HUES64 (cell line): ENCODE data around the gene CHL1.

Experiments
- H3K27ac ChIP-seq: 2 replicates; pipeline ENCODE4 v1.7.0; 2013; ENCODE audit warnings: low read depth, low read length, inconsistent platforms
- H3K27me3 ChIP-seq: 2 replicates; pipeline ENCODE4 v1.6.1; 2013; ENCODE audit warnings: mild to moderate bottlenecking, low read length; ENCODE audit not compliant: insufficient read depth
- H3K36me3 ChIP-seq: 2 replicates; pipeline ENCODE4 v1.6.1; 2013; ENCODE audit warnings: mild to moderate bottlenecking, low read length; ENCODE audit not compliant: insufficient read depth
- H3K4me1 ChIP-seq: 2 replicates; pipeline ENCODE4 v1.6.1; 2013; ENCODE audit warnings: mild to moderate bottlenecking, low read length, moderate library complexity; ENCODE audit not compliant: insufficient read depth
- H3K4me3 ChIP-seq: 2 replicates; pipeline ENCODE4 v1.5.1; 2013; ENCODE audit warnings: mild to moderate bottlenecking, low read length, moderate library complexity
- H3K9ac ChIP-seq: 2 replicates; pipeline ENCODE4 v1.6.1; 2013; ENCODE audit warnings: mild to moderate bottlenecking, low read depth, low read length
- H3K9me3 ChIP-seq: 2 replicates; pipeline ENCODE4 v1.6.1; 2013; ENCODE audit warnings: low read depth, low read length; ENCODE audit not compliant: insufficient read depth
- WGBS: fragments of 150-250, 120-280 bp; methylation state at CpG from one replicate; pipeline ENCODE4 v1.1.7; 2013; ENCODE audit warnings: missing lambda C conversion rate; 5-methylcytosine and 5-hydroxymethylcytosine counted together

Gene CHL1

DNA sequence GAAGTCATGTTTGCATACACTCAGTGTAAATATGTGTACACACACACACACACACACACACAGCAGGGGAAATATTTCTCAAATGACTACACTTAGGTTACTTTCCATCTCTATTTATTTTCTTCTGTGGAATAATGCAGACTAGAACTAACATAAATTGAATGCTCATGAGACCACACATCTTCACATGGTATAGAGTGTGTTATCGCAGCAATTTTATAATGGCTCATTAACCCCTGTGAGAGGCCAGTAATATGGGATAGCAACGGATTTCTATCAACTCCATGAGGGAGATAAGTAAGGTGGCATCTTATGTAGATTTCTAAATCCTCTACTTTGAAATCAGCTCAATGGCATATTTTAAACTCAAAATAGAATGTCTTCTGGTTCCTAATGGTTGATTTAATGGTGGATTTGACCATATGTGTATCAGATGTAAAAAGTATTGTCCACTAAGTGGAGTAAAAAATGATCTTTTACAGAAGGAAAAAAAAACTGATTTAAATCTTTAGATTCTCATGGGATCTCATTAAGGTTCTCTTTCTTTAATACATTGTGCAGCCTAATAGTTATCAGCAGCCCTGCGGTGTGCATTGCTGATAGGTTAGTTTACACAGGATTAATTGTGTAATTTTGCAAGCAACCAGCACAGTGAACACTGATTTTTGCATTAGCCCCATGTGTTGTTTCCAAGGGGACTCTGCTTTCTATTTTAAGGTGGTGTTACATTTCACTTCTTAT is 32.0 kb downstream of the CHL1 start:
- Histone ChIP-seq H3K36me3 (no peaks in the 10 kb centered on the region), H3K27me3 (no peaks in the 10 kb centered on the region), H3K4me1 (no peaks in the 10 kb centered on the region; the same call in 1 of the 2 replicates), H3K4me3 (no peak overlapping the region), H3K9me3 (peaks cover 53% of the 10 kb centered on the region), H3K27ac (no peak overlapping the region), H3K9ac (no peak overlapping the region)
- WGBS: 56% methylated on average over 2 of the region's 3 CpGs

GRCh38 chr3:229183-229661 is 32.7 kb downstream of the CHL1 start:
- Histone ChIP-seq H3K4me3 (no peak overlapping the region), H3K27me3 (no peaks in the 10 kb centered on the region), H3K9me3 (peaks cover 49% of the 10 kb centered on the region), H3K4me1 (no peaks in the 10 kb centered on the region; the same call in 1 of the 2 replicates), H3K9ac (no peak overlapping the region), H3K27ac (no peak overlapping the region), H3K36me3 (no peaks in the 10 kb centered on the region)
- 85% methylated on average over 4 of the region's 6 CpGs for WGBS

- no peaks in the 10 kb centered on the region for H3K27me3 ChIP-seq
- no peak overlapping the region for H3K9ac ChIP-seq
- H3K4me1 ChIP-seq: no peaks in the 10 kb centered on the region
- H3K9me3 ChIP-seq: peaks cover 60% of the 10 kb centered on the region
- no peaks in the 10 kb centered on the region for H3K36me3 ChIP-seq
- no peak overlapping the region for H3K4me3 ChIP-seq
- WGBS: 26% methylated on average over 3 of the region's 4 CpGs
- no peak overlapping the region for H3K27ac ChIP-seq
Measured at GRCh38 chr3:236881-237280, 40.3 kb downstream of the CHL1 start.

GRCh38 chr3:242602-243355 is 46.2 kb downstream of the CHL1 start:
- Histone ChIP-seq H3K9ac (no peak overlapping the region), H3K27ac (no peak overlapping the region), H3K27me3 (no peaks in the 10 kb centered on the region), H3K36me3 (no peaks in the 10 kb centered on the region), H3K9me3 (peaks cover 56% of the 10 kb centered on the region), H3K4me3 (no peak overlapping the region), H3K4me1 (no peaks in the 10 kb centered on the region)
- 97% methylated on average over 3 of the region's 3 CpGs for WGBS

DNA sequence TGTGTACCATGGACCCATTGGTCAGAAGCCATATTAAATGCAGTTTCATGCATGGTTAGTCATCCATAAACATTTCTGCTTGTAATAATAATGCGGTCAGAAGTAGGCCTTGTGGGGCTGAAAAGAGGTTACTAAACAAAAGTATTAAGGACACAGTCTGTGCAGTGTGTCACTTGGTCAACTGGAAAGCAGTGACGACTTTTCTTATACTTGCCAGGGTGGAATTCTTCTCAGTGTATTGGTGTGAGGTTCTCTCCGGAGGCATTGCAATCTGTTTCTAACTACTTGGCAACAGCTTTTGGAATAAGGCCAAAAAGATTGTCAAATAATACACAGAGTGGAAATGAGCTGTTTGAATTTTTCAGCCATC is 46.8 kb downstream of the CHL1 start:
- H3K4me1 ChIP-seq: no peaks in the 10 kb centered on the region
- H3K36me3 ChIP-seq: no peaks in the 10 kb centered on the region
- H3K9me3 ChIP-seq: peaks cover 55% of the 10 kb centered on the region
- H3K27me3 ChIP-seq: no peaks in the 10 kb centered on the region
- WGBS: 92% methylated on average over 3 of the region's 3 CpGs
- no peak overlapping the region for H3K27ac ChIP-seq
- no peak overlapping the region for H3K9ac ChIP-seq
- H3K4me3 ChIP-seq: no peak overlapping the region

GRCh38 chr3:244041-244440 is 47.5 kb downstream of the CHL1 start:
- WGBS: 69% methylated on average over 8 of the region's 9 CpGs

DNA sequence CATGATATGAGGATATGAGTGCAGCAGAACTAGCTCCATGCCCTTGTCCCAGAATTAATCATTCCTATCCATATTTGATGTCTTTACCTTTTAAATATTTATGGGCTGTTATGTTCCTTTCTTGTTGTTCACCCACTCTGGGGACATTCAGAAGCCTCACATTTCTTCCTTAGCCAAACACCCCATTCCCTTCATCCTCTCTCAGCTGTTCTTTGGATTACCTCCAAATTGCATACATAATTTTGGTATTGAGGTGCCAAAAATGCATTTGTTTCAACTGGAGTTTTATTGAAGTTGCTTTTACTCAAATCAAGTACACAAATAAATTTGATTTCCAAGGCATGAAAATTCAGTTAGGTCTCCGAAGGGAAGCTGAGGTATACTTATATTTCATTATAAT is 51.4 kb downstream of the CHL1 start:
- Histone ChIP-seq H3K27ac (no peak overlapping the region), H3K9me3 (peaks cover 67% of the 10 kb centered on the region), H3K36me3 (no peaks in the 10 kb centered on the region), H3K4me3 (no peak overlapping the region), H3K4me1 (no peaks in the 10 kb centered on the region), H3K27me3 (no peaks in the 10 kb centered on the region), H3K9ac (no peak overlapping the region)
- no CpG with 5 or more reads among the region's 1 CpG for WGBS

More at GRCh38 chr3:244041-244440, 47.5 kb downstream of the CHL1 start:
- H3K27me3 ChIP-seq: no peaks in the 10 kb centered on the region
- H3K36me3 ChIP-seq: no peaks in the 10 kb centered on the region
- no peaks in the 10 kb centered on the region for H3K4me1 ChIP-seq
- H3K4me3 ChIP-seq: no peak overlapping the region
- H3K9me3 ChIP-seq: peaks cover 58% of the 10 kb centered on the region
- no peak overlapping the region for H3K27ac ChIP-seq
- no peak overlapping the region for H3K9ac ChIP-seq

DNA sequence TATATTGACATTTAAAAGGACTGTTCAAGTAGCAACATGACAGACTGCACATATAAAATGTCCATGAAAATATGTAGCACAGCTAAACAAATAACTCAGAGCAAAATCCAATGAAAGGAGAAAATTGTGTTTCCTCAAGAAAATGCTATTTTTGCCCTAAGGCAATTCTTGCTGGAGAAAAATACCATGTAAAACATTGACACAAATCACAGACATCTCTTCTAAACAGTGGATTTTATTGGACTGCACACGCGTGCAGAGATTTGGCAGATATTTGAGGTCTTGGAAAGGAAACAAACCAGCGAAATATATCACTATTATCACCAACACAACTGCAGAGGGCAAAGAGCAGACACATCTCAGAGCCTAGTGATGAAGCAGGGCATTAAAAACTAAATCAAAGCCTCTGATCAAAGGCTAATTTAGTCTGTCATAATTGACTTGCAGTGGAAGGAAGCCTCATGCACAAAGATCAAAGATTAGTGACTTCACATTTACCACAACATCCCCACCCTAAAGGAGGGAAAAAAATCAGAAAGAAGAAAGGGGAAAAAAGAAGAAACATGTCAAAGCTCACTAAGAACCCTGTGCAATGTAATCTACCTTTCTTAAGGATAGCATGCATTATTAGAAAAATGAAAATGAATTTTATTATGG is 52.4 kb downstream of the CHL1 start:
- Histone ChIP-seq H3K9me3 (peaks cover 67% of the 10 kb centered on the region), H3K36me3 (no peaks in the 10 kb centered on the region), H3K9ac (no peak overlapping the region), H3K27me3 (no peaks in the 10 kb centered on the region), H3K4me3 (no peak overlapping the region), H3K27ac (no peak overlapping the region), H3K4me1 (no peaks in the 10 kb centered on the region)
- WGBS: 72% methylated on average over 3 of the region's 3 CpGs

- Histone ChIP-seq H3K4me3 (no peak overlapping the region), H3K4me1 (no peaks in the 10 kb centered on the region), H3K9me3 (peaks cover 68% of the 10 kb centered on the region), H3K9ac (no peak overlapping the region), H3K27me3 (no peaks in the 10 kb centered on the region), H3K27ac (no peak overlapping the region), H3K36me3 (no peaks in the 10 kb centered on the region)
Measured at GRCh38 chr3:249587-250262, 53.2 kb downstream of the CHL1 start.

DNA sequence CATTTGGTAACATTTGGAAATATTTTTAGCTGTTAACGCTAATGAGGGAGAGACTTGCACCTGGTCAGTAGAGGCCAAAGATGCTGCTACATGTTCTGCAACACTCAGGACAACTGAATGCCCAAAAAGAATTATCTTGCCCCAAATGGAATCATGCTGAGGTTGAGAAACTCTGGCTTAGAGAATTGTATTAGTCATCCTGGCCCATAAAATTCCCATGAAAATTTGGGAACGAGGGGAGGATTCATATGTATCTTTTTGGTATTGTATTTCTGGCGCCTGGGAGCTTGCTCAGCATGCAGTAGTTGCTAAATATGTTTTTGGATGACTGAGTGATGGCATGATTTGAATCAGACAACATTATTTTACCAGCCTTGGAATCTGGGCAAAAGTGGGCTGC is 59.9 kb downstream of the CHL1 start:
- H3K36me3 ChIP-seq: no peaks in the 10 kb centered on the region
- no peaks in the 10 kb centered on the region for H3K27me3 ChIP-seq
- no peak overlapping the region for H3K27ac ChIP-seq
- H3K4me1 ChIP-seq: no peaks in the 10 kb centered on the region; the same call in 1 of the 2 replicates
- H3K9ac ChIP-seq: no peak overlapping the region
- H3K9me3 ChIP-seq: peaks cover 69% of the 10 kb centered on the region
- H3K4me3 ChIP-seq: no peak overlapping the region
- WGBS: 57% methylated on average over 3 of the region's 3 CpGs

GRCh38 chr3:257826-258225 is 61.3 kb downstream of the CHL1 start:
- H3K9ac ChIP-seq: no peak overlapping the region
- H3K36me3 ChIP-seq: no peaks in the 10 kb centered on the region
- H3K9me3 ChIP-seq: peaks cover 72% of the 10 kb centered on the region
- 74% methylated on average over 5 of the region's 6 CpGs for WGBS
- no peak overlapping the region for H3K27ac ChIP-seq
- H3K4me3 ChIP-seq: no peak overlapping the region
- no peaks in the 10 kb centered on the region; the same call in 1 of the 2 replicates for H3K4me1 ChIP-seq
- H3K27me3 ChIP-seq: no peaks in the 10 kb centered on the region
